CD8-positive, alpha-beta memory T cell (primary cell): ENCODE data around the gene ZSCAN2. TPM values are rescaled to one million over a fixed set of nuclear protein-coding genes. Genes with fewer than 3 reads are reported as not detected.

Experiments
- CTCF ChIA-PET: fragments of 350-600 bp; sonication (Branson Sonifier 250); formaldehyde crosslinking; loops from one replicate; lab custom pipeline; 2021; ENCODE audit warnings: antibody characterized with exemption; lab: Charles Lee
- POLR2A ChIA-PET: fragments of 350-600 bp; sonication (Branson Sonifier 250); formaldehyde crosslinking; loops from one replicate; lab custom pipeline; 2021; ENCODE audit warnings: antibody characterized with exemption; lab: Charles Lee
- DNase-seq, 5 donors: peaks; one replicate each; pipeline versions ENCODE4 v3.0.0 to v3.0.0-alpha.2; 2020 to 2022; ENCODE audit warnings: mixed read lengths in 1 of 5
- H3K27ac ChIP-seq: one replicate; pipeline ENCODE4 v1.7.0; 2013; ENCODE audit warnings: low read depth, mild to moderate bottlenecking, low read length, moderate library complexity
- H3K27me3 ChIP-seq: 2 replicates; pipeline ENCODE4 v1.7.0; 2013; ENCODE audit warnings: low read length, mild to moderate bottlenecking; ENCODE audit not compliant: insufficient read depth, poor library complexity, severe bottlenecking
- H3K36me3 ChIP-seq: 2 replicates; pipeline ENCODE4 v1.7.0; 2013; ENCODE audit warnings: mild to moderate bottlenecking, low read length, moderate library complexity; ENCODE audit not compliant: insufficient read depth
- H3K4me1 ChIP-seq: 2 replicates; pipeline ENCODE4 v1.7.0; 2013; ENCODE audit warnings: mild to moderate bottlenecking, low read length, moderate library complexity; ENCODE audit not compliant: insufficient read depth
- H3K4me3 ChIP-seq: 2 replicates; pipeline ENCODE4 v1.7.0; 2013; ENCODE audit warnings: mild to moderate bottlenecking, low read length
- H3K9me3 ChIP-seq: 2 replicates; pipeline ENCODE4 v1.7.0; 2013; ENCODE audit warnings: mild to moderate bottlenecking, low read length
- H3K27ac Mint-ChIP-seq, 8 donors: one replicate each; pipeline ENCODE4 v1.8.0; 2020 to 2021; ENCODE audit warnings: mixed read lengths in 8 of 8, mild to moderate bottlenecking in 6 of 8, inconsistent platforms in 3 of 8, moderate library complexity in 3 of 8
- H3K27me3 Mint-ChIP-seq, 2 donors: one replicate each; pipeline ENCODE4 v1.8.0; 2020 to 2021; ENCODE audit warnings: mixed read lengths in 2 of 2, mild to moderate bottlenecking in 1 of 2, moderate library complexity in 1 of 2
- H3K36me3 Mint-ChIP-seq, 3 donors: one replicate each; pipeline ENCODE4 v1.8.0; 2020 to 2021; ENCODE audit warnings: mixed read lengths in 3 of 3, inconsistent platforms in 1 of 3, mild to moderate bottlenecking in 1 of 3
- H3K4me1 Mint-ChIP-seq, 3 donors: one replicate each; pipeline ENCODE4 v1.8.0; 2020 to 2021; ENCODE audit warnings: mixed read lengths in 3 of 3, inconsistent platforms in 1 of 3, mild to moderate bottlenecking in 1 of 3
- H3K4me3 Mint-ChIP-seq, 7 donors: one replicate each; pipeline ENCODE4 v1.8.0; 2020 to 2021; ENCODE audit warnings: mixed read lengths in 7 of 7, mild to moderate bottlenecking in 6 of 7, moderate library complexity in 4 of 7, inconsistent platforms in 2 of 7
- H3K9me3 Mint-ChIP-seq, 5 donors: one replicate each; pipeline ENCODE4 v1.8.0; 2020 to 2022; ENCODE audit warnings: mixed read lengths in 5 of 5, mild to moderate bottlenecking in 3 of 5, moderate library complexity in 2 of 5, inconsistent platforms in 1 of 5
- polyA plus RNA-seq: library from polyadenylated mRNA; unstranded; fragments of 300-500 nt; fragmentation: Illumina TruSeq; gene quantifications from one replicate; pipeline ENCODE4 v1.2.3, GENCODE V29; 2021
- total RNA-seq, 2 experiments: library from RNA; stranded (reverse); gene quantifications; one replicate each; pipeline ENCODE4 v1.2.3, GENCODE V29; 2021

The ZSCAN2 gene
- total and polyA plus RNA-seq, 3 experiments from 2014 or later: 6.0 to 14.3 (median 13.5) TPM

DNA sequence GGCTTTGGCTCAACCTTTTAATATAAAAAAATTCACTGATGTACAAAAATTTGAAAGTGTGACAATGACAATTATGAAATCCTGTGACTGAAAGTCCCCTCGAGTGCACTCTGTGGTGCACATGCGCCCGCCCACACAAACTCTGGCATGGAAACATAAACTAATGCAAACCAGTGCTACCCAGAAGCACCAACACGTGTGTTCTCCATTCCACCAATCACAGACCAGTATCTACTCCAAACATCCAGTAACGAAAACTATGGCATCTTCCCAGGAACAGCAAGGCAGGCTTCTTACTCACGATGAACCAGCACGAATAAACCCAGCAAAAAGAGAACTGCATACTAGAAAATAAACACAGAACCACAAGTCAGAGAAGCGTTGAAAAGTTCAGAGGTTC, 68.9 kb downstream of the ZSCAN2 start:
- Mint-ChIP-seq H3K4me3 (no peak overlapping the region), H3K9me3 (no peaks in the 10 kb centered on the region), H3K36me3 (peaks cover 4 to 73% (median 13%) of the 10 kb centered on the region in 3 donors), H3K27ac (peak overlapping the region in 4 of 8 donors; percentile 26 to 70 (median 40)), H3K4me1 (peaks cover 0 to 4% (median 0%) of the 10 kb centered on the region in 3 donors), H3K27me3 (no peaks in the 10 kb centered on the region)
- H3K36me3 ChIP-seq: peaks cover 25% of the 10 kb centered on the region
- H3K4me3 ChIP-seq: no peak overlapping the region
- no peaks in the 10 kb centered on the region for H3K9me3 ChIP-seq
- no peak for DNase-seq
- ChIA-PET CTCF (no interaction called here), POLR2A (no interaction called here)
- H3K27ac ChIP-seq: no peak overlapping the region
- H3K4me1 ChIP-seq: no peaks in the 10 kb centered on the region
- no peaks in the 10 kb centered on the region for H3K27me3 ChIP-seq

DNA sequence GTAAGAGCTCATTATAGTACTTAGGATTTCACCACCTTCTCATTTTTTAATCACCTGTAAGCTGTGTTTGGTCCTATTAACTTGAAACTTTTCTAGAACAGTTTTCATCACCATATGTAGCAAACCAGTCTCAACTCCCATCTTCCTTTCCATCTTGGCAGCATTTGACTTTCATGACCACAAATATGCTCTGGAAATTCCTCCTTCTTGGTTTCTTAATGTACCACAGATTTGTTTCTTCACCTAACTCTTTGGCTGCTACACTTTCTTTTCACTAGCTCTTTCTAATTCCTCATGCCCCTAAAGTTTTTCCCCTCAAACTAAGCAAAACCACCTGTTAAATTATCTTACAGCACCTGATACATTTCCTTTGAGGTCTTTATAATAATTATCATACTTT, 70.4 kb downstream of the ZSCAN2 start:
- CTCF ChIA-PET: interaction anchor here (1.1 kb wide), 1 partner anchor 12 kb away, joined by 3 read pairs; no protein-coding TSS in a partner anchor

More for the DNA sequence above, 70.4 kb downstream of the ZSCAN2 start:
- H3K27ac Mint-ChIP-seq: peak overlapping the region in 5 of 8 donors; percentile 1 to 82 (median 48)
- no peak overlapping the region for H3K4me3 Mint-ChIP-seq
- Histone ChIP-seq H3K4me1 (no peaks in the 10 kb centered on the region), H3K27me3 (no peaks in the 10 kb centered on the region), H3K9me3 (no peaks in the 10 kb centered on the region), H3K36me3 (peaks cover 25% of the 10 kb centered on the region), H3K4me3 (no peak overlapping the region), H3K27ac (no peak overlapping the region)
- no peaks in the 10 kb centered on the region for H3K27me3 Mint-ChIP-seq
- no peaks in the 10 kb centered on the region for H3K9me3 Mint-ChIP-seq
- peaks cover 4 to 72% (median 11%) of the 10 kb centered on the region in 3 donors for H3K36me3 Mint-ChIP-seq
- POLR2A ChIA-PET: interaction anchor here (0.5 kb wide), 1 partner anchor 26 kb away, joined by 3 read pairs; no protein-coding TSS in a partner anchor
- peaks cover 3 to 8% (median 7%) of the 10 kb centered on the region in 3 donors for H3K4me1 Mint-ChIP-seq
- DNase-seq: no peak

Other genes with a start within 250 kb of the ZSCAN2 start
- 10 to 100 TPM; 26.7 to 27.7 TPM for gene WDR73, start 53.3 kb downstream of the ZSCAN2 start, total RNA-seq
- 14.8 TPM for gene WDR73, start 53.3 kb downstream of the ZSCAN2 start, polyA plus RNA-seq
- 1 to 10 TPM; 3.6 to 5.2 TPM for gene NMB, start 57.2 kb downstream of the ZSCAN2 start, total RNA-seq
- gene NMB, start 57.2 kb downstream of the ZSCAN2 start, polyA plus RNA-seq: 3.9 TPM
- 100 to 1,000 TPM; 132 to 133 TPM for gene SEC11A, start 115.1 kb downstream of the ZSCAN2 start, total RNA-seq
- gene SEC11A, start 115.1 kb downstream of the ZSCAN2 start, polyA plus RNA-seq: 134 TPM
- gene ZNF592, start 147.6 kb downstream of the ZSCAN2 start, total RNA-seq: 10 to 100 TPM; 31.2 to 33.1 TPM
- 10.4 TPM for gene ZNF592, start 147.6 kb downstream of the ZSCAN2 start, polyA plus RNA-seq
- under 1 TPM; 0.07 to 0.18 TPM for gene ALPK3, start 216.3 kb downstream of the ZSCAN2 start, total RNA-seq
- gene ALPK3, start 216.3 kb downstream of the ZSCAN2 start, polyA plus RNA-seq: 0.03 TPM